Adrenal gland (tissue), 12 donors: Measurements from ENCODE around the gene PLA2G5. TPM values are rescaled to one million over a fixed set of nuclear protein-coding genes. Genes with fewer than 3 reads are reported as not detected.

Source experiments
- DNase-seq, 7 donors: peaks; one replicate each; pipeline ENCODE4 v3.0.0-alpha.2; 2019 to 2020
- H3K27ac ChIP-seq, 5 donors: fragments of 200-600 bp; sonication (generic) in 4 of 5; 1 replicate in 3 of 5; 2 replicates in 2 of 5; pipeline versions ENCODE4 v1.5.1 to v1.8.0; 2016 to 2020; ENCODE audit warnings: mild to moderate bottlenecking in 1 of 5
- H3K27me3 ChIP-seq: fragments of 200-600 bp; 2 replicates; pipeline ENCODE4 v1.8.0; 2021
- H3K36me3 ChIP-seq, 2 donors: fragments of 200-600 bp; replicated peaks in 1 of 2; 1 replicate in 1 of 2; 2 replicates in 1 of 2; pipeline versions ENCODE4 v1.5.1 to v1.8.0; 2018 to 2022
- H3K4me1 ChIP-seq, 2 donors: fragments of 200-600 bp; replicated peaks in 1 of 2; 1 replicate in 1 of 2; 2 replicates in 1 of 2; pipeline versions ENCODE4 v1.5.1 to v1.8.0; 2018 to 2021
- H3K4me3 ChIP-seq, 4 donors: fragments of 200-600 bp; sonication (generic) in 3 of 4; one replicate each; pipeline ENCODE4 v1.5.1; 2016 to 2018
- H3K9me3 ChIP-seq, 3 donors: fragments of 200-600 bp; sonication (generic) in 1 of 3; replicated peaks in 1 of 3; 1 replicate in 2 of 3; 2 replicates in 1 of 3; pipeline versions ENCODE4 v1.5.1 to v1.8.0; 2016 to 2021
- POLR2A ChIP-seq, 2 donors: fragments of 450-650 bp; IDR thresholded peaks; one replicate each; pipeline ENCODE4 v1.6.1; 2017; ENCODE audit warnings: antibody characterized with exemption in 2 of 2, mild to moderate bottlenecking in 2 of 2, moderate library complexity in 1 of 2
- WGBS, 4 donors: extraction: QIAGEN DNeasy Blood & Tissue Kit in 2 of 4; methylation state at CpG; one replicate each; pipeline versions ENCODE4 v1.1.5 to v1.1.7; 2013 to 2017; 5-methylcytosine and 5-hydroxymethylcytosine counted together
- intact Hi-C, 2 donors: fragments of 100-400 bp; cut with DNase I; formaldehyde crosslinking; loops; one replicate each; pipeline versions ENCODE4 v1.14.1 to v1.15.0; 2022 to 2023
- polyA plus RNA-seq, 3 donors: library from polyadenylated mRNA; stranded (reverse); fragments of 200-250 nt in 2 of 3; fragments of 350-450 nt in 1 of 3; fragmentation: Illumina TruSeq in 1 of 3; extraction: RNeasy Lipid Tissue Mini Kit (QIAGEN cat#74804) in 1 of 3; gene quantifications; one replicate each; pipeline ENCODE4 v1.2.3, GENCODE V29; 2013 to 2014
- total RNA-seq, 9 donors: library from RNA; depleted of rRNA in 4 of 9; stranded (reverse); fragments of >200 nt in 4 of 9; fragments of 120-200 nt in 1 of 9; fragmentation: NEBNext Ultra II Directional in 1 of 9; extraction: Animal tissue kit (Norgen Biotek cat#: 25700) in 1 of 9; gene quantifications; one replicate each; pipeline versions ENCODE4 v1.1.0 to v1.2.4, GENCODE V29; 2013 to 2023
- TF ChIP-seq, protein P1 (sequence below), 6 experiments: fragments of 450-650 bp in 4 of 6; fragments of 200-600 bp in 2 of 6; sonication (generic) in 1 of 6; IDR thresholded peaks; 1 replicate in 5 of 6; 2 replicates in 1 of 6; pipeline versions ENCODE4 v1.5.1 to v1.8.0; 2016 to 2021; ENCODE audit warnings: antibody characterized with exemption in 6 of 6, mild to moderate bottlenecking in 2 of 6, moderate library complexity in 1 of 6
- donor health status: healthy with polysubstance abuse.
- donor health status: Bipolar disorder and iron deficiency.
- donor health status: DM: yes; HTN: yes; CAD: no.
- donor health status: DM: no; HTN: no; CAD: no.
- donor health status: DM: no; HTN: no; CAD: no.
- donor health status: DM: yes; HTN: yes; CAD: no.

The PLA2G5 gene
- total and polyA plus RNA-seq, 12 donors, result 0.53 to 14.1 (median 1.4) TPM

- H3K4me1 ChIP-seq, result no peaks in the 10 kb centered on the region
- H3K27me3 ChIP-seq, result no peaks in the 10 kb centered on the region
- WGBS, 4 donors, result 91 to 97% (median 93%) methylated on average over 3 of the region's 3 CpGs
- intact Hi-C loops, result no loop called here
- no peak overlapping the region for H3K27ac ChIP-seq
- no peak for DNase-seq
- no peak for TF ChIP-seq POLR2A (IDR thresholded peaks at IDR 0.05)
- TF ChIP-seq, protein P1, sequence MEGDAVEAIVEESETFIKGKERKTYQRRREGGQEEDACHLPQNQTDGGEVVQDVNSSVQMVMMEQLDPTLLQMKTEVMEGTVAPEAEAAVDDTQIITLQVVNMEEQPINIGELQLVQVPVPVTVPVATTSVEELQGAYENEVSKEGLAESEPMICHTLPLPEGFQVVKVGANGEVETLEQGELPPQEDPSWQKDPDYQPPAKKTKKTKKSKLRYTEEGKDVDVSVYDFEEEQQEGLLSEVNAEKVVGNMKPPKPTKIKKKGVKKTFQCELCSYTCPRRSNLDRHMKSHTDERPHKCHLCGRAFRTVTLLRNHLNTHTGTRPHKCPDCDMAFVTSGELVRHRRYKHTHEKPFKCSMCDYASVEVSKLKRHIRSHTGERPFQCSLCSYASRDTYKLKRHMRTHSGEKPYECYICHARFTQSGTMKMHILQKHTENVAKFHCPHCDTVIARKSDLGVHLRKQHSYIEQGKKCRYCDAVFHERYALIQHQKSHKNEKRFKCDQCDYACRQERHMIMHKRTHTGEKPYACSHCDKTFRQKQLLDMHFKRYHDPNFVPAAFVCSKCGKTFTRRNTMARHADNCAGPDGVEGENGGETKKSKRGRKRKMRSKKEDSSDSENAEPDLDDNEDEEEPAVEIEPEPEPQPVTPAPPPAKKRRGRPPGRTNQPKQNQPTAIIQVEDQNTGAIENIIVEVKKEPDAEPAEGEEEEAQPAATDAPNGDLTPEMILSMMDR (IDR thresholded peaks at IDR 0.05), result no peak
- no peaks in the 10 kb centered on the region for H3K36me3 ChIP-seq
- no peak overlapping the region for H3K4me3 ChIP-seq
- no peaks in the 10 kb centered on the region for H3K9me3 ChIP-seq
These were observed 65.0 kb downstream of the PLA2G5 start for GRCh38 chr1:20134995-20135394.

DNA sequence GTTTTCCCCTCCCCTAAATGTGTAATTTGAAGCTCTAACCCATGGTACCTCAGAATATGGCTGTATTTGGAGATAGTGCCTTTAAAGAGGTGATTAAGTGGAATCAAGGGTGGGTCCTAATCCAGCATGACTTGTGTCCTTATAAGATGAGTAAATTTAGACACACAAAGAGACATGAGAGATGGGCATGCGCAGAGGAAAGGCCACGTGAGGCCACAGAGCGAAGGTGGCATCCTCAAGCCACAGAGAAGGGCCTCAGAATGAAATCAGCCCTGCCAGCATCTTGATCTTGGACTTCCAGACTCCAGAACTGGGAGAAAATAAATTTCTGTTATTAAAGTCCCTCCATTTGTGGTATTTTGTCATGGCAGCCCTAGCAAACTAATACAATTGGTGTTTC lies 66.3 kb downstream of the PLA2G5 start:
- WGBS, 4 donors, result 92 to 97% (median 94%) methylated on average over 3 of the region's 3 CpGs
- no peaks in the 10 kb centered on the region for H3K4me1 ChIP-seq

DNA sequence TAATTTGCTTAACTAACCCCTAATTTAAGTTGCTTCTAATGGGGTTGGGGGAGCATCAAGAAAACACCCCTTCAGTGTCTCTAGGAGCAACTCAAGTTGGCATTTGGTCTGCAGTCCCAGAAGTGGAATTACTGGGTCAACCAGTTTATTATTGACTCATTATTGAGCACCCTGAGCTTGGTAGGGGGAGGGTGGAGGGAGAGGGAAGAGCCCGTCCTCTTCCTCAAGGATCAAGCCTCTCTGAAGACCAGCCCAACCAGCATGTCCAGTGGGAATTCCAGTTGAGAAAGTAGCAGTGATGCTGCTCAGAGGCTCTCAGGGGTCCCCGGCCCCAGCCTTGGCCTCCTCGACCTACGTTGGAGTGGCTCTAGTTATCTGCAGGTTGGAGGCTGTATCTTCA lies 67.1 kb downstream of the PLA2G5 start:
- Histone ChIP-seq H3K36me3 (no peaks in the 10 kb centered on the region), H3K9me3 (no peaks in the 10 kb centered on the region), H3K4me1 (no peaks in the 10 kb centered on the region), H3K4me3 (no peak overlapping the region), H3K27me3 (no peaks in the 10 kb centered on the region), H3K27ac (no peak overlapping the region)
- WGBS, 4 donors, result 86 to 99% (median 88%) methylated on average over 3 to 4 of the region's 4 CpGs
- TF ChIP-seq, protein P1 (IDR thresholded peaks at IDR 0.05), result no peak
- no peak for TF ChIP-seq POLR2A (IDR thresholded peaks at IDR 0.05)
- DNase-seq, result no peak
- intact Hi-C loops, result no loop called here

More for the DNA sequence above, 66.3 kb downstream of the PLA2G5 start:
- H3K9me3 ChIP-seq, result no peaks in the 10 kb centered on the region
- intact Hi-C loops, result no loop called here
- no peak overlapping the region for H3K4me3 ChIP-seq
- DNase-seq, result no peak
- no peaks in the 10 kb centered on the region for H3K27me3 ChIP-seq
- no peak overlapping the region for H3K27ac ChIP-seq
- TF ChIP-seq POLR2A (IDR thresholded peaks at IDR 0.05), result no peak
- TF ChIP-seq, protein P1 (IDR thresholded peaks at IDR 0.05), result no peak
- no peaks in the 10 kb centered on the region for H3K36me3 ChIP-seq

DNA sequence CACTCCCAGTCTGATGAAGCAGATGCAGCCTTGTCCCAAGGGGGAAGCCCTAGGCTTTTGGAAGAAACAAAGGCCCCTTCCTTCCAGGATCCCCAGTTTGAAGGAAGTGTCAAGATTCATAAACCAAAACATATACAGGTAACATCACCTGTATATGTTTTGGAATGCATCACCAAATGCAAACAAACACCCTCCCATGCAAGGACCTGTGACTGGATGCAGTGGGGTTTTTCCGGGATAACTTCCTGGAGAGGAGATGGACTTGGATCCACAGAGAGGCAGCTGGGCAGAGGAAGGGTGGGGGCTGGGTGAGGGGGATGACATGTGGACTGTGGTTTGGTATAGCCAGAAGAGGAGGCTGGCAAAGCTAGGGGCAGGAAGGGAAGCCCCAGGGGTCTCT lies 67.6 kb downstream of the PLA2G5 start:
- Histone ChIP-seq H3K36me3 (no peaks in the 10 kb centered on the region), H3K4me3 (no peak overlapping the region), H3K27me3 (no peaks in the 10 kb centered on the region), H3K9me3 (no peaks in the 10 kb centered on the region), H3K27ac (no peak overlapping the region), H3K4me1 (no peaks in the 10 kb centered on the region)
- intact Hi-C loops, result no loop called here
- no peak for DNase-seq
- 91 to 95% (median 93%) methylated on average over 1 of the region's 1 CpG for WGBS, 4 donors
- TF ChIP-seq POLR2A (IDR thresholded peaks at IDR 0.05), result no peak
- TF ChIP-seq, protein P1 (IDR thresholded peaks at IDR 0.05), result no peak
